Uterus (tissue), 2 donors: ENCODE measurements around the gene TUG1.

Experiments used
- POLR2A ChIP-seq, 2 donors: fragments of 450-650 bp; IDR thresholded peaks; one replicate each; pipeline ENCODE4 v1.6.1; 2016; ENCODE audit warnings: antibody characterized with exemption in 2 of 2, mild to moderate bottlenecking in 1 of 2, moderate library complexity in 1 of 2
- TF ChIP-seq, protein P1 (sequence below), 4 experiments: fragments of 200-600 bp in 2 of 4; fragments of 450-650 bp in 2 of 4; sonication (generic) in 2 of 4; IDR thresholded peaks; one replicate each; pipeline ENCODE4 v1.5.1; 2016 to 2019; ENCODE audit warnings: antibody characterized with exemption in 4 of 4, mild to moderate bottlenecking in 2 of 4, moderate library complexity in 1 of 4

DNA sequence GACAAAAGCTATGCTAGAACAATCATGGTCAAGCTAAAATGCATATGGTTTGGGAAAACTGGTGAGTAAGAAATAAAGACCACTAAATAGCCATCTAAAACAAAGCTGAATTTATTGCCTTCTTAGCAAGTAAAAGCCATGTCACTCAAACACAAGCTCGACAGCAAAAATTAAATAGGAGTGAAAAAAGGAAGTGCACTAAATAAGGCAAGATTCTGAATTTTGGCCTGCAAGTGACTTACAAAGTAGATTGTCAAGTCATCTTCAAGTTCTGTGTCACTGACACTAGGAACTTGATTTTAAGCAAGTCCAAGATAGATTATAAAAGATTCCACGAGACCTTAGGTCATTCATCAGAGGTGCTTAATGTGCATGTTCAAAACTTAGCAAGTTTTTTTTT, 27.4 kb downstream of the TUG1 start:
- TF ChIP-seq, protein P1, sequence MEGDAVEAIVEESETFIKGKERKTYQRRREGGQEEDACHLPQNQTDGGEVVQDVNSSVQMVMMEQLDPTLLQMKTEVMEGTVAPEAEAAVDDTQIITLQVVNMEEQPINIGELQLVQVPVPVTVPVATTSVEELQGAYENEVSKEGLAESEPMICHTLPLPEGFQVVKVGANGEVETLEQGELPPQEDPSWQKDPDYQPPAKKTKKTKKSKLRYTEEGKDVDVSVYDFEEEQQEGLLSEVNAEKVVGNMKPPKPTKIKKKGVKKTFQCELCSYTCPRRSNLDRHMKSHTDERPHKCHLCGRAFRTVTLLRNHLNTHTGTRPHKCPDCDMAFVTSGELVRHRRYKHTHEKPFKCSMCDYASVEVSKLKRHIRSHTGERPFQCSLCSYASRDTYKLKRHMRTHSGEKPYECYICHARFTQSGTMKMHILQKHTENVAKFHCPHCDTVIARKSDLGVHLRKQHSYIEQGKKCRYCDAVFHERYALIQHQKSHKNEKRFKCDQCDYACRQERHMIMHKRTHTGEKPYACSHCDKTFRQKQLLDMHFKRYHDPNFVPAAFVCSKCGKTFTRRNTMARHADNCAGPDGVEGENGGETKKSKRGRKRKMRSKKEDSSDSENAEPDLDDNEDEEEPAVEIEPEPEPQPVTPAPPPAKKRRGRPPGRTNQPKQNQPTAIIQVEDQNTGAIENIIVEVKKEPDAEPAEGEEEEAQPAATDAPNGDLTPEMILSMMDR (IDR thresholded peaks at IDR 0.05) = no peak
- no peak for TF ChIP-seq POLR2A (IDR thresholded peaks at IDR 0.05)
